Kidney epithelial cell (primary cell): ENCODE data around the gene NEURL1B. TPM values are rescaled to one million over a fixed set of nuclear protein-coding genes. Genes with fewer than 3 reads are reported as not detected.

ENCODE experiments used
- DNase-seq: peaks from one replicate; pipeline ENCODE4 v3.0.0-alpha.2; 2010; ENCODE audit warnings: low read depth
- H3K27me3 ChIP-seq: 2 replicates; pipeline ENCODE4 v1.6.0; 2011; ENCODE audit warnings: low read length; ENCODE audit not compliant: control insufficient read depth, insufficient read depth
- H3K36me3 ChIP-seq: 2 replicates; pipeline ENCODE4 v1.5.1; 2011; ENCODE audit warnings: low read length; ENCODE audit not compliant: control insufficient read depth, insufficient read depth
- H3K4me3 ChIP-seq: 2 replicates; pipeline ENCODE4 v1.5.1; 2011; ENCODE audit warnings: low read depth, mild to moderate bottlenecking, control low read depth, low read length
- CTCF ChIP-seq: IDR thresholded peaks from 2 replicates; pipeline ENCODE4 v1.5.1; 2011; ENCODE audit warnings: mild to moderate bottlenecking, moderate library complexity, low read length, control low read depth, inconsistent platforms; ENCODE audit not compliant: insufficient read depth, poor library complexity, severe bottlenecking
- total RNA-seq: library from RNA; depleted of rRNA; stranded (reverse); fragments of >200 nt; gene quantifications from 2 replicates; pipeline ENCODE4 v1.2.3, GENCODE V29; 2015

Gene NEURL1B
- total RNA-seq, 1 donor from 2014 or later, result 5.1 TPM

- no peak overlapping the region for H3K4me3 ChIP-seq
- H3K36me3 ChIP-seq, result no peaks in the 10 kb centered on the region
- H3K27me3 ChIP-seq, result peaks cover 21% of the 10 kb centered on the region
- no peak for DNase-seq
- TF ChIP-seq CTCF, result no peak
Measured at GRCh38 chr5:172696171-172696849, 55.2 kb downstream of the NEURL1B start.

DNA sequence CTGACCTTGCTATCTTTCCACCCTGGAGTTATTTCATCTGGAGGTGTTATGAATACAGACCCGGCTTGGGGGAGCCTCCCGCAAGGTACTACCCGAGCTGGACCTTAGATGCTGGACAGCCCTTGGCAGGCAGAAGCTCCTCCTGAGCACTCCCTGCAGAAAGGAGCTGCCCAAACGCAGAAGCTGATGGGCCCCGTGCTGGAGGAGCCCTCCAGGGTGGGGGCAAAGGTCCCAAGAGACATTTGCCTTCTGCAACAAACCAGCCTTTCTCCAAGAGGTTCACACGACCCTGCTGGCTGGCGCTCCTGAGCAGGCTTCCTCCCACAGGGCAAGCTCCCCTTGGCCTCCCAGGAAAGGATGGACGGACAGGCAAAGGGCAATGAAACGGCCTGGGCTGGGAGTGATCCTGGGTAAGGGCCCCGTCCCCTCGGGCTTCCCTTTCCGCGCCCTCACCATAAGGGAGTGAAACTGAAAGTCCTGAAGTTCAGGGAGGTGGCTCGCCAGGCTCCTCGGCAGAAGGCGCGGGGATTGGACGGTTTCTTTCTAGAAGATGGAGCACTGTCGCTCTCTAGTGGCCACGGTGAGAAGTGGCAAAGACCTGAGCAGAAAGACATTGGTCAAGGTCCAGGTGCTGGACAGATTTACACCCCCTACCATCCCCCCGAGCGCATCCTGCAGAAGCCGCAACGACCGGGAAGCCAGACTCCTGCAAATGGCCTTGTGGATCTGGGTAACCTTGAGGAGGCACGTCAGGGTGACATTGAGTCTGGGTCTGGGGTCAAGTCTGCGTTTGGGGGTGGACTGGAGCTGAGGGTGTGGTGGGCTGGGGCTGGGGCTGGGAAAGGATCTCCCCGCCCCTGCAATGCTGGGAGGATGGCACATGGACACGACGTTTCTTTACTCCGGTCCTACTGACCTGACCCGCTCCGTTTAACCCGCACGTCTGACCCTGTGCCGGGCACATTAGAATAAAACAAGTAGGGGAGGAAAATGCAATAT lies 56.4 kb downstream of the NEURL1B start:
- Histone ChIP-seq H3K27me3 (peaks cover 30% of the 10 kb centered on the region), H3K4me3 (peak overlapping the region; percentile 39), H3K36me3 (no peaks in the 10 kb centered on the region)
- peak; percentile 91 for TF ChIP-seq CTCF
- peak; percentile 35 for DNase-seq

- no peaks in the 10 kb centered on the region for H3K36me3 ChIP-seq
- no peak overlapping the region for H3K4me3 ChIP-seq
- no peak for DNase-seq
- no peak for TF ChIP-seq CTCF
- peaks cover 37% of the 10 kb centered on the region for H3K27me3 ChIP-seq
Measured at GRCh38 chr5:172699423-172699822, 58.4 kb downstream of the NEURL1B start.

- Histone ChIP-seq H3K27me3 (peaks cover 40% of the 10 kb centered on the region), H3K36me3 (no peaks in the 10 kb centered on the region), H3K4me3 (no peak overlapping the region)
- no peak for TF ChIP-seq CTCF
- no peak for DNase-seq
Measured at GRCh38 chr5:172699999-172700364, 58.9 kb downstream of the NEURL1B start.

DNA sequence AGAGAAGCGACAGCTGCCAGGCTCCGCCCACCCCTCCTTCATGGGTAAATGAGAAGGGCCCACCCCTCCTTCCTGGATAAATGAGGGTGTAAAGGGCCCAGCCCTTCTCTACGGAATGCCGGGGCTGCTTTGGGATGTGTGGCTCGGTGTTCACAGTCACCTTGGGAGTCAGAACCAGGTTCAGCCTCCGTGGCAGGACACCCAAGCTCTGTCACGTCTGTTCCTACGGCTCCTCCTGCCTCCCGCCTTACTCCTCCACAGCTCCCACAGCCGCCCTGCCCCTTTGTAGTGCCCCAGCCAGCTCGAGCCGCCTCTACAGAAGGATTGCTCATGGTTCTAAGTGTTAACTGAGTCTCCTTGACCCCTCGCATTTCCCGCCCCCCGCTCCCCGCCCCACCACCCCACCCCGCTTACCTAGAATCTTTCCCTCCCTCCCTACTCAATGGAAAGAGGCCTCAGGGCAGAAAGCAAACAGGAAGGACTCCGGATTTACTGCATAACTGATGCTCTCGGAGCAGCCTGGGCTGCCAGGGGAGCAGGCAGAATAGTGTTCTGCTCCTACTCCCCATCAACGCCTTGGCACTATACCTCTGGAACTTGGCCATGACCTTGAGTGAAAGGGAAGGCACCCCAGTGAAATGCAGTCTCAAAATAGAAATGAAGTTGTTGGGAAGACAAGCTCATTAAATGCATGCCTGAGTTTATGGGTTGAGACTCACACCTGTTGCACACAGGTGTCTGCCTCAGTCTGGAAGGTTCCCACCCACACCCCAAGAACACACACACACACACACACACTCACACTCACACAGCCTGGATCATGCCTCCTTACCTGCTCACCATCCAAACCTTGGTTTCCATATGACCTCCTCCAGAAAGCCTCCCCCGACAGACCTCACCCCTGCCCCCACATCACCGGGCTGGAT lies 59.6 kb downstream of the NEURL1B start:
- H3K4me3 ChIP-seq, result no peak overlapping the region
- DNase-seq, result no peak

More for the DNA sequence above, 59.6 kb downstream of the NEURL1B start:
- no peaks in the 10 kb centered on the region for H3K36me3 ChIP-seq
- H3K27me3 ChIP-seq, result peaks cover 40% of the 10 kb centered on the region
- TF ChIP-seq CTCF, result no peak
